ENCODE data around the gene CACNA2D4. TPM values are rescaled to one million over a fixed set of nuclear protein-coding genes. Genes with fewer than 3 reads are reported as not detected.

The CACNA2D4 gene
- total RNA-seq, 1 donor from 2014 or later = 0.58 TPM

DNA sequence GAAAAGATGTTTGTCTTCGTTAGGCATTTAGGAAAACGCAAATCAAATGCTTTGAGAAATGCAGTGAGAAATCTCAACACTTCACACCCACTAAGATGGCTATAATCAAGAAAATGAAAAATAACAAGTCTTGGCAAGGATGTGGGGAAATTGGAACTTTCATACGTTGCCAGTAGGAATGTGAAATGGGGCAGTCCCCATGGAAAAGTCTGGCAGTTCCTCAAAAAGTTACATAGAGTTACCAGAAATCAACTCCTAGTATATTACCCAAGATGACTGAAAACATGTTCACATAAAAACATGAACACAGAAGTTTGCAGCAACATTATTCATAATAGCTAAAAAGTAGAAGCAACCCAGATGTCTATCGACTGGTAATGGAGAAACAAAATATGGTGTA, 139.5 kb downstream of the CACNA2D4 start:
- DNase-seq (ENCODE audit: low read depth) = no peak
- no peaks in the 10 kb centered on the region for H3K36me3 ChIP-seq (ENCODE audit: control insufficient read depth, insufficient read depth, low read length)
- no peak overlapping the region for H3K4me3 ChIP-seq (ENCODE audit: low read depth, low read length)
- TF ChIP-seq CTCF (IDR thresholded peaks at IDR 0.05; ENCODE audit: insufficient read depth, low read length, poor library complexity, severe bottlenecking) = no peak
- no peaks in the 10 kb centered on the region for H3K27me3 ChIP-seq (ENCODE audit: control insufficient read depth, insufficient read depth, low read length)

GRCh38 chr12:1777798-1778197, 140.7 kb downstream of the CACNA2D4 start:
- no peak for DNase-seq (ENCODE audit: low read depth)
- no peaks in the 10 kb centered on the region for H3K27me3 ChIP-seq (ENCODE audit: control insufficient read depth, insufficient read depth, low read length)
- H3K4me3 ChIP-seq (ENCODE audit: low read depth, low read length) = no peak overlapping the region
- no peak for TF ChIP-seq CTCF (IDR thresholded peaks at IDR 0.05; ENCODE audit: insufficient read depth, low read length, poor library complexity, severe bottlenecking)
- no peaks in the 10 kb centered on the region for H3K36me3 ChIP-seq (ENCODE audit: control insufficient read depth, insufficient read depth, low read length)

GRCh38 chr12:1776170-1776921, 142.1 kb downstream of the CACNA2D4 start:
- TF ChIP-seq CTCF (IDR thresholded peaks at IDR 0.05; ENCODE audit: insufficient read depth, low read length, poor library complexity, severe bottlenecking) = no peak
- Histone ChIP-seq H3K27me3 (ENCODE audit: control insufficient read depth, insufficient read depth, low read length) (no peaks in the 10 kb centered on the region), H3K36me3 (ENCODE audit: control insufficient read depth, insufficient read depth, low read length) (no peaks in the 10 kb centered on the region), H3K4me3 (ENCODE audit: low read depth, low read length) (no peak overlapping the region)
- DNase-seq (ENCODE audit: low read depth) = no peak

- no peaks in the 10 kb centered on the region for H3K36me3 ChIP-seq (ENCODE audit: control insufficient read depth, insufficient read depth, low read length)
- no peaks in the 10 kb centered on the region for H3K27me3 ChIP-seq (ENCODE audit: control insufficient read depth, insufficient read depth, low read length)
- H3K4me3 ChIP-seq (ENCODE audit: low read depth, low read length) = no peak overlapping the region
- TF ChIP-seq CTCF (IDR thresholded peaks at IDR 0.05; ENCODE audit: insufficient read depth, low read length, poor library complexity, severe bottlenecking) = no peak
- DNase-seq (ENCODE audit: low read depth) = no peak
Measured at GRCh38 chr12:1773937-1774655, 144.4 kb downstream of the CACNA2D4 start.

DNA sequence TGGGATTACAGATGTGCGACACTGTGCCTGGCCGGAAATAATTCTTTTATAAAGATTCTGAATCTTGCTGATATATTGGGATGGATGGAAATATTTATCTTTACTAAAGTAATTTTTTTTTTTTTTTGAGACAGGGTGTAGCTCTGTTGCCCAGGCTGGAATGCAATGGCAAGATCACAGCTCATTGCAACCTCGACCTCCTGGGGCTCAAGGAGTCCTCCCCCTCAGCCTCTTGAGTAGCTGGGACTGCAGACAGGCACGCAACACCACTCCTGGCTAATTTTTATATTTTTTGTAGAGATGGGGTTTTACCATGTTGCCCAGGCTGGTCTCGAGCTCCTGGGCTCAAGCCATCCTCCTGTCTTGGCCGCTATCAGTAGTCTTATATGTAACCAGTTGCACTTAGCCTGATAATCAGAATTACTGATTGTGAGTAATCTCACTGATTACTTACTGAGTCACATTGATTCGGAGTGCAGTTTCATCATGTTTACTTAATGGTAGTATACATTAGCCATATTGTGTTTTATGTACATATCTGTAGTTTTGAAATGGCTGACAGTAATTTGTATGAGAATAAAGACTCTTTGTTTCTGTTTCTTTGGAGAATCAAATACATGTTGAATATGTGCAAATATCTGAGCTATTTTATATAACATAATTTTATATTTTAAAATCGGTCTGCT, 148.5 kb downstream of the CACNA2D4 start:
- no peaks in the 10 kb centered on the region for H3K27me3 ChIP-seq (ENCODE audit: control insufficient read depth, insufficient read depth, low read length)
- no peak for TF ChIP-seq CTCF (IDR thresholded peaks at IDR 0.05; ENCODE audit: insufficient read depth, low read length, poor library complexity, severe bottlenecking)
- no peak for DNase-seq (ENCODE audit: low read depth)

More for the DNA sequence above, 148.5 kb downstream of the CACNA2D4 start:
- H3K4me3 ChIP-seq (ENCODE audit: low read depth, low read length) = no peak overlapping the region
- no peaks in the 10 kb centered on the region for H3K36me3 ChIP-seq (ENCODE audit: control insufficient read depth, insufficient read depth, low read length)
